ENCODE results near the gene SPSB4.

Gene SPSB4

GRCh38 chr3:141122455-141123030 is 71.4 kb downstream of the SPSB4 start:
- DNase-seq, result no peak

- DNase-seq, result no peak
Observed at GRCh38 chr3:141123677-141124410, 72.7 kb downstream of the SPSB4 start.

GRCh38 chr3:141124715-141125114 is 73.6 kb downstream of the SPSB4 start:
- no peak for DNase-seq

GRCh38 chr3:141125351-141125750 is 74.2 kb downstream of the SPSB4 start:
- DNase-seq, result no peak

GRCh38 chr3:141126661-141127343 is 75.7 kb downstream of the SPSB4 start:
- no peak for DNase-seq

- no peak for DNase-seq
Observed at GRCh38 chr3:141127344-141128125, 76.4 kb downstream of the SPSB4 start.

- DNase-seq, result no peak
Observed at GRCh38 chr3:141128126-141128777, 77.1 kb downstream of the SPSB4 start.

GRCh38 chr3:141129049-141129448 is 77.9 kb downstream of the SPSB4 start:
- no peak for DNase-seq

GRCh38 chr3:141129541-141130011 is 78.4 kb downstream of the SPSB4 start:
- DNase-seq, result no peak

GRCh38 chr3:141143517-141143916 is 92.4 kb downstream of the SPSB4 start:
- DNase-seq, result no peak

GRCh38 chr3:141146979-141147470 is 95.9 kb downstream of the SPSB4 start:
- DNase-seq, result no peak

- DNase-seq, result no peak
Observed at GRCh38 chr3:141147657-141148056, 96.5 kb downstream of the SPSB4 start.

- no peak for DNase-seq
Observed at GRCh38 chr3:141148169-141148568, 97.0 kb downstream of the SPSB4 start.

- no peak for DNase-seq
Observed at GRCh38 chr3:141148770-141149169, 97.6 kb downstream of the SPSB4 start.

- no peak for DNase-seq
Observed at GRCh38 chr3:141150081-141150830, 99.1 kb downstream of the SPSB4 start.

- no peak for DNase-seq
Observed at GRCh38 chr3:141150931-141151330, 99.8 kb downstream of the SPSB4 start.

- DNase-seq, result no peak
Observed at GRCh38 chr3:141151439-141151838, 100.3 kb downstream of the SPSB4 start.

- DNase-seq, result no peak
Observed at GRCh38 chr3:141152130-141152529, 101.0 kb downstream of the SPSB4 start.

GRCh38 chr3:141152801-141153678 is 101.9 kb downstream of the SPSB4 start:
- no peak for DNase-seq

GRCh38 chr3:141153679-141153966 is 102.5 kb downstream of the SPSB4 start:
- DNase-seq, result no peak

- no peak for DNase-seq
Observed at GRCh38 chr3:141164852-141165251, 113.7 kb downstream of the SPSB4 start.

Measured in stimulated activated CD4-positive, alpha-beta T cell treated with anti-CD3 and anti-CD28 coated beads, Interleukin-4, amount 100 ng/mL, for 1 hour (primary cell).